Iris pigment epithelial cell (primary cell): ENCODE measurements around the gene OTOR.

Source experiments
- DNase-seq: peaks from one replicate; pipeline ENCODE4 v3.0.0-alpha.2; 2011; ENCODE audit warnings: low read depth

The OTOR gene

GRCh38 chr20:16749573-16749972 lies 1.4 kb downstream of the OTOR start:
- DNase-seq = no peak

GRCh38 chr20:16752082-16752481 lies 3.9 kb downstream of the OTOR start:
- no peak for DNase-seq

- peak; percentile 18 for DNase-seq
These were observed 4.7 kb downstream of the OTOR start for GRCh38 chr20:16752901-16753300.

- no peak for DNase-seq
These were observed 10.5 kb downstream of the OTOR start for GRCh38 chr20:16758454-16759180.

GRCh38 chr20:16759181-16759563 lies 11.0 kb downstream of the OTOR start:
- DNase-seq = no peak

- DNase-seq = no peak
These were observed 12.5 kb downstream of the OTOR start for GRCh38 chr20:16760431-16761304.

- DNase-seq = peak; percentile 74
These were observed 13.2 kb downstream of the OTOR start for GRCh38 chr20:16761305-16761829.

GRCh38 chr20:16764560-16764959 lies 16.4 kb downstream of the OTOR start:
- DNase-seq = no peak

- peak; percentile 1 for DNase-seq
These were observed 23.1 kb downstream of the OTOR start for GRCh38 chr20:16771213-16771612.

GRCh38 chr20:16775961-16776360 lies 27.8 kb downstream of the OTOR start:
- DNase-seq = no peak

GRCh38 chr20:16777126-16777525 lies 29.0 kb downstream of the OTOR start:
- DNase-seq = no peak

GRCh38 chr20:16778159-16778558 lies 30.0 kb downstream of the OTOR start:
- no peak for DNase-seq

- no peak for DNase-seq
These were observed 33.3 kb downstream of the OTOR start for GRCh38 chr20:16781496-16781895.

GRCh38 chr20:16785226-16785625 lies 37.1 kb downstream of the OTOR start:
- peak; percentile 45 for DNase-seq
